Measurements from ENCODE around the gene NPHP4.

Gene NPHP4

DNA sequence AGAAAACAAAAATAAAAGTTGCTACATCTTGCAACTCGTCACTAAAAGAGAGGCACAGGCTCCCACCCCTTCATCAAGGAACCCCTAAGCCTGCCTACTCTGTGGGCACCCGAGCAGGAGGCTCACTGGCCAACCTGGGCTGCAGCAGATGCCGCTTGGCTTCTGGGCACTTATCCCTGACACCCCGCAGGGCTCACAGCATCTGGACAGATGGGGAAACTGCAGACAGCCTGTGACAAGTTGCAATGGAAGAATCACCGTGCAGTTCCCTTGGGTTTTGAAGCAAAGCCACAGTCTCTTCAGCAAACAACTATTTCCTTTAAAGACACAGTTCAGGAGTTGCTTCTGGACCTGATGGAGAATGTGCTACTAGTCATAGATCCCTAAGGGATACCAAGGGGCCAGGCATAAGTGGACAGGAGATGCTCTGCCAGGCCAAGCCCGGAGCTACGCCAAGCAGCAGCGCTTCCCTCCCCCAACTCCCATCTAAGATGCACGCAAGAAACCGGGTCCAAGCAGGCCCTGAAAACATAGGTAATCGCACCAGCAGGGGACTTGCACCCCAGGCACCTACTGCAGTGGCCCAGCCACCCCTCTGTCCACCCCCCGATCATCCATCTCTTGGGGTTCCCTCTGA is 170.6 kb downstream of the NPHP4 start:
- DNase-seq: no peak

DNA sequence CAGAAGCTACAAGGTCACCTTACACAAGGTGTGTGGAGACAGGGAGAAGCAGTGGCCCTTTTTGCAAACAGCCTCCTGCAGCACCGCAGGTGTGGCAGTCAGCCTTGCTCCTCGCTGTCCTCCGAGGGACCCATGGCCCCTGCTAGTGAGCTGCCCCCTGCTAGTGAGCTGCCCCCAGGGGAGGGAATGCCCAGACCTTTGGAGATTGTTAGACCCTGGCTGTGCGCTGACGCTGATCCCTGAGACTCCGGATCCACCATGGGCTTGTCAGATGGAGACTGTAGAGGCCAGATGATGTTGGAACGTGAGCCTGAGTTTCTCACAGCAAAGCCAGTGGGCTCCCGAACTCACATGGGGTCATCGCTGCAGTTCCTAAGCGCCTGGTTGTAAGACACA is 172.2 kb downstream of the NPHP4 start:
- DNase-seq: no peak

DNA sequence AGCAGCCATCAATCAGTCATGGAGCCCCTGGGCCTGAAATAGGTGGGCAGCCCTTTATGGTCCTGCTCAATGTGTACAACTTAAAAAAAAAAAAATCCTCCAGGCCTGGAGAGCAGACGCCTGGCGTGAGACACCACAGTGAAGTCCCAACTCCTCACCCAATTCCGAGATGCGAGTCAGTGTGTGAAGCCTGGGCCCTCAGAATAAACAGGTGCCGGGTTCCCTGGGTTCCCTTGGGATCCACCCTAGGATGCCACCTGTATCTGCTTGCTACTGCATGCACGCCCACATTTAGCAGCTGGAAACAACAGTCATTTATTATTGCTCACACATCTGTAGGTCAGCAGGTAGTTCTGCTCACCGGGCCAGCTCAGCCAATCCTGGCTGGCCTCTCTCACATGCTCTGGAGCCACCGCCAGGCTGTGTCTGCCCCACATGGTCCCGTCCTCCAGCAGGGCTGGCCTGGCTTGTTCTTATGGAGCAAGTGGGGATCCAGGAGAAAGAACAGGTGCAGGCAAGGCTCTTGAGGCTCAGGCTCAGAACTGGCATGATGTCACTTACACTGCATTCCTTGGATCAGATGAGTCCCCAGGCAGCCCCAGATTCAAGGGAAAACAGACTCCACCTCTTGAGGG is 172.7 kb downstream of the NPHP4 start:
- no peak for DNase-seq

DNA sequence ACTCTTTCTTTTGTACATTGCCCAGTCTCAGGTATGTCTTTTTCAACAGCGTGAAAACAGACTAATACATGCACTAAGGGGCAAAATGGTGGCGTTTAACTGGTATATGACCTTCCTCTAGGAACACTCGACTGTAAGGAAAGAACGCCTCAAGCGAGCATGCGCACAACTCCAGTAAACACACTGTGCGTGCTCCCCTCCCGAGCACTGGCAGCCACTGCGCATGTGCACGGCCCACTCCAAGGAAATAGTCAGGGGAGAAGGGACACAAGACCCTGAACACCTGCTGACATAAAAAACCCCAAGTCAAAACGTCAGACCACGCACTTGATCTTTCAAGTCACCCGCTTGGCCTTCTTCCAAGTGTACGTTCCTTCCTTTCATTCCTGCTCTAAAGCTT is 173.5 kb downstream of the NPHP4 start:
- DNase-seq: no peak

DNA sequence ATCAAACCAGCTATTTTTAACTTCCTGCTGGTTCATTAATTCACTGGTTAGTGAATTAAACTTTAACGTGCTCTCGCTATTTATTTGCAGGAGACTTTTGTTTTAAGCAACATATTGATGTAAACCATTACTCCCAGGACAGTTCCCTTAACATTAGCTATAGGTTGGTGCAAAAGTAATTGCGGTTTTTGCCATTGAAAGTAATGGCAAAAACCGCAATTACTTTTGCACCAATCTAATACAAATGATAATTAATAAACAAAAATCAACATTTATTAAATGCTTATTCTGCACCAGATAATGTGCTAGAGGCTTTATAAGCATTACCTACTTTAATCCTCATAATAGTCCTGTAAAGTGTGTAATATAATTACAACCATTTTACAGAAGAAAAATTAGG is 176.5 kb downstream of the NPHP4 start:
- no peak for DNase-seq

DNA sequence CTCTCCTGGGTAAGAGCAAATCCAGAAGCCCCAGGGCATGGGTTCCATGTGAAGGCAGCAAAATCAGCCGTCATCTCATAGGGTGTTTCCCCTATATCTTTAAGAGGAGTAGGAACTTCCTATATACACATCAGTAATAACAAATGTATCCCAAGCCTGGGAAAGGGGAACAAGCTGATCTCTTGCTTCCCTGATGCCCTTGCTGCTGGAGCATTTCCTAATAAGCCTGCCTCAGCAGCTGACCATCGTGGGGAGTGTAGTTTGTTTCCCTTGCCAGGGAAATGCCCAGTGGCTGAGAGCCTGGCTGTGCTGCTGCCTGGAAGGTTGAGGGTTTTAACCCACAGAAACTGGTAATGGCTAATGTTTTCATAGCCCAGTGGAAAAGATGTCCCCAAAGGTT is 177.0 kb downstream of the NPHP4 start:
- no peak for DNase-seq

DNA sequence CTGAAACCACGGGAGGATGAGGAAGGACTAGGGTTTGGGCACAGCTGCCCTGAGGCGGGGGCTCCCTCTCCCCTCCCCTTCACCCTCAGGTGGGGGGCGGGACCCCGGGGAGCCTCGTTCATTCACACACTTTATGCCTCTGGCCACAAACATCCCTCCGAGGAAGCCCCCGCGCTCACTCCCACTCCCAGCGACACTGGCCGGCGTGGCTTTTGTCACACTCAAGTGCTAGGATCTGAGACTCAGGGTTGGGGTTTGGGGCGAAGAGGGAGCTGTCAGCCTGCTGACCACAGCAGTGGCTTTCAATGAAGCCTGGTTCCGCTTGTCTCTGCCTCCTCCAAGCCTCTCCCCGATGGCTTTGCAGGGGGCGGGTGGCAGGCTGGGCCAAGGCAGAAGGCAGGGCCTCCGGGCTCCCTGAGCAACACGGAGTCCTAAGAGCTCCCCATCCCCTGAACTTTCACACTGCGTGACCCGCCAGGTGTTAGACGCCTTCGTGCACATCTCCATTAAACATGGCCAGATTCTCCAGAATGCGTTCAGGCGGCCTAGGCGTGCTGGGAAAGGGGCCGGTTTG is 178.1 kb downstream of the NPHP4 start:
- DNase-seq: no peak

DNA sequence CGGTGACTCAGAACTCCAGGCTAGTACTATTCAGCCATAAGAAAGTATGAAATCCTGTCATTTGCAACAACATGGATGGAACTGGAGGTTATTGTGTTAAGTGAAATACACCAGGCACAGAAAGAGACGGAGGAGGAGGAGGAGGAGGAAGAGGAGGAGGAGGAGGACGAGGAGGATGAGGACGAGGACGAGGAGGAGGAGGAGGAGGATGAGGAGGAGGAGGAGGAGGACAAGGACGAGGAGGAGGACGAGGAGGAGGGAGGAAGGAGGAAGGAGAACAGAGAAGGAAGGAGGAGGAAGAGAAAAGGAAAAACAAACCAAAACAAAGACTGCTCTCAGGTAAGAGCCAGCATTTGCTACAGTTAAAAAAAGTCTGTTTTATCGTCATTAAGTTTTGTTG is 178.7 kb downstream of the NPHP4 start:
- DNase-seq: no peak

All from amniotic stem cell (primary cell).